ENCODE measurements around the gene CYSLTR2.

The CYSLTR2 gene

DNA sequence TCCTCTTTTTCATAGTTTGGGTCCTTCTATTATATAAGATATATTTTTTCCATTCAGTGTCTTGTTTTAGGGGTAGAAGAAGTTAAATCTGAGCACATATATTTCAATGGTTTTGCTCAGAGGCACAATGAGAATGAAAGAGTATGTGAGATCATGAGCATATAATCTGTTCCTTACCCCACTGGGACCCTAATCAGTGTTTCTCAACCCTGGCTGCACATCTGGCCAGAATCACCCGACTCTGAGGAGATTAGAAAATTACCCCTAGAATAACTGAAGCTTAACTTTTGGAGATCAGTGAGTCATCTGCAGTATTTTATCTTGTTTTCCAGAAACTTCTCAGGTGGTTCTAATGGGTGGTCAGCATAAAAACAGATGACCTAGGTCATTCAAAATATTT, 782 bp downstream of the CYSLTR2 start:
- ATAC-seq (ENCODE audit: low read depth) (no peak), DNase-seq (ENCODE audit: low spot score) (no peak)
- TF ChIP-seq, protein P1, sequence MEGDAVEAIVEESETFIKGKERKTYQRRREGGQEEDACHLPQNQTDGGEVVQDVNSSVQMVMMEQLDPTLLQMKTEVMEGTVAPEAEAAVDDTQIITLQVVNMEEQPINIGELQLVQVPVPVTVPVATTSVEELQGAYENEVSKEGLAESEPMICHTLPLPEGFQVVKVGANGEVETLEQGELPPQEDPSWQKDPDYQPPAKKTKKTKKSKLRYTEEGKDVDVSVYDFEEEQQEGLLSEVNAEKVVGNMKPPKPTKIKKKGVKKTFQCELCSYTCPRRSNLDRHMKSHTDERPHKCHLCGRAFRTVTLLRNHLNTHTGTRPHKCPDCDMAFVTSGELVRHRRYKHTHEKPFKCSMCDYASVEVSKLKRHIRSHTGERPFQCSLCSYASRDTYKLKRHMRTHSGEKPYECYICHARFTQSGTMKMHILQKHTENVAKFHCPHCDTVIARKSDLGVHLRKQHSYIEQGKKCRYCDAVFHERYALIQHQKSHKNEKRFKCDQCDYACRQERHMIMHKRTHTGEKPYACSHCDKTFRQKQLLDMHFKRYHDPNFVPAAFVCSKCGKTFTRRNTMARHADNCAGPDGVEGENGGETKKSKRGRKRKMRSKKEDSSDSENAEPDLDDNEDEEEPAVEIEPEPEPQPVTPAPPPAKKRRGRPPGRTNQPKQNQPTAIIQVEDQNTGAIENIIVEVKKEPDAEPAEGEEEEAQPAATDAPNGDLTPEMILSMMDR (IDR thresholded peaks at IDR 0.05; ENCODE audit: poor library complexity, severe bottlenecking): no peak
- Histone ChIP-seq H3K9me3 (ENCODE audit: severe bottlenecking) (no peaks in the 10 kb centered on the region), H3K4me1 (ENCODE audit: insufficient read depth, poor library complexity, severe bottlenecking) (no peaks in the 10 kb centered on the region), H3K27me3 (ENCODE audit: insufficient read depth, poor library complexity, severe bottlenecking) (no peaks in the 10 kb centered on the region), H3K36me3 (ENCODE audit: low read depth) (no peaks in the 10 kb centered on the region), H3K4me3 (ENCODE audit: severe bottlenecking) (no peak overlapping the region), H3K27ac (ENCODE audit: poor library complexity, severe bottlenecking) (no peak overlapping the region)

DNA sequence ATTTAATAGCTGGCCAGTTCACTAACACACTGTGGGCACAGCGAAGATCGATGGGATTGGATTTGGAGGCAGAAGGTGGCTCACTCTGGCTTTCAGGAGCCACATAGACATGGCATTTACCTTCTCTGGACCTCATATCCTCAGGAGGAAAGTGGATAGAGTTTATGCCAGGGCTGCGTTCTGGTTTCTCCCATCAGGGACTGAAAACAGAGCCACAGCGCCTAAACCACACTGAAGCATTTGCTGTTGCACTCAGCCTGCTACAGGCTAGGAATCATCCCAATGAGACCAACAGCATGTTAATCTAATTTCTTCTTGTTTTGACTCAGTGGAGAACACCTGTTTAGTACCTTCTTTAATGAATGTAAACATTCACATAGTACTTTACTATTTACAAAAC, 1.6 kb downstream of the CYSLTR2 start:
- Histone ChIP-seq H3K4me1 (ENCODE audit: insufficient read depth, poor library complexity, severe bottlenecking) (no peaks in the 10 kb centered on the region), H3K36me3 (ENCODE audit: low read depth) (no peaks in the 10 kb centered on the region), H3K9me3 (ENCODE audit: severe bottlenecking) (no peaks in the 10 kb centered on the region), H3K27ac (ENCODE audit: poor library complexity, severe bottlenecking) (no peak overlapping the region), H3K4me3 (ENCODE audit: severe bottlenecking) (no peak overlapping the region), H3K27me3 (ENCODE audit: insufficient read depth, poor library complexity, severe bottlenecking) (no peaks in the 10 kb centered on the region)
- DNase-seq (ENCODE audit: low spot score) (no peak), ATAC-seq (ENCODE audit: low read depth) (no peak)
- TF ChIP-seq, protein P1 (IDR thresholded peaks at IDR 0.05; ENCODE audit: poor library complexity, severe bottlenecking): no peak

DNA sequence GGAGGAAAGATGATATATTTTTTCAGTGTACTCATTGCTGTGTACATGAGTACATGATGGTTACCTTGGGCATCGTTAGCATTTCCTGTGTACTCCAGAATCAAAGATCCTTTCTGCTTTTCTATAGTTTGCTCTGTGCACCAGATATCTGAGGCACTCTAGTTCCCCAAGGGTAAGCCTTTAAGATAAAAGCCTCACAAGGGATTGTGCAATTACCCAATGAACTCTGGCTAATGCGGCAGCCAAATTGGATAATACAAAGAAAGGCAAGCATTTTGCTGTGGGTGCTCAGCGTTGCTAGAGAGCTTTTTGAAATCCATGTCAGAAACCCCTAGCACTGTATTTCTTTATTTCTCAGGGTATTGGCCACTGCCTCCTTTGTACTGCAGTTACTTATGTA, 2.9 kb downstream of the CYSLTR2 start:
- Histone ChIP-seq H3K27ac (ENCODE audit: poor library complexity, severe bottlenecking) (no peak overlapping the region), H3K9me3 (ENCODE audit: severe bottlenecking) (no peaks in the 10 kb centered on the region), H3K4me1 (ENCODE audit: insufficient read depth, poor library complexity, severe bottlenecking) (no peaks in the 10 kb centered on the region), H3K4me3 (ENCODE audit: severe bottlenecking) (no peak overlapping the region), H3K36me3 (ENCODE audit: low read depth) (no peaks in the 10 kb centered on the region), H3K27me3 (ENCODE audit: insufficient read depth, poor library complexity, severe bottlenecking) (no peaks in the 10 kb centered on the region)
- TF ChIP-seq, protein P1 (IDR thresholded peaks at IDR 0.05; ENCODE audit: poor library complexity, severe bottlenecking): no peak
- no peak for DNase-seq (ENCODE audit: low spot score)
- ATAC-seq (ENCODE audit: low read depth): no peak

DNA sequence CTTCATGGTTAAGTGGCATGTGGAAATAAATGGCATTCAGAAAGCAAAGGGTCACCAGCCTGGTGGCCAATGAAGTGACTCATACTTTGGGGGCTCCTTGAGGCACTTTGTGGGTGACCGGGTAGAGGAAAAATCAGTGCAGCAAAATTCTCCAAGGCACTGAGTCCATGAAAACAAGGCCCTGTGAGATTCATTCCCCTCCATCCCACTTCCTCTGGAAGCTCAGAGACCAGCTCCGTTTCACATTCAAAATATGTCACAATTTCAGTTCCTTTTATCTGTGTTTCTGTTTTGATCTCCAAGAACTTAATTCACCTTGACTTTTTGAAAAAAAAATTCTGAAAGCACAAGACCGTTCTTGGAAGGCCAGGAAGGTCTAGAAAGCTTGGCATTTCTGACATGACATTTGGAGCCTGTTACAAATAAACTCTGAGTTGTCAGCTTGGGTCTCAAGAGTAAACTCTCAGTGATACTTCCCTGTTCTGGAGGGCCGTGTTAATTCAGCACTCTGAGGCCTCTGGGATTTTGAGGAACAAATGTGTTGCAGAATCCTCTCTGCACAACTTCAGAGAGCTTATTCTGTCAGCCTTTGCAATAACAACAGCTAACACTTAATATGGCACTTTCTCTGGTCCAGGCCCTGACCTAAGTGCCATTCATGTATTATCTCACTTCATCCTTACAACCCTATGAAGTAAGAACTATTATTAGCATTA, 6.8 kb downstream of the CYSLTR2 start:
- Histone ChIP-seq H3K4me1 (ENCODE audit: insufficient read depth, poor library complexity, severe bottlenecking) (no peaks in the 10 kb centered on the region), H3K27ac (ENCODE audit: poor library complexity, severe bottlenecking) (no peak overlapping the region), H3K27me3 (ENCODE audit: insufficient read depth, poor library complexity, severe bottlenecking) (no peaks in the 10 kb centered on the region), H3K9me3 (ENCODE audit: severe bottlenecking) (no peaks in the 10 kb centered on the region), H3K4me3 (ENCODE audit: severe bottlenecking) (no peak overlapping the region), H3K36me3 (ENCODE audit: low read depth) (no peaks in the 10 kb centered on the region)
- ATAC-seq (ENCODE audit: low read depth): no peak
- TF ChIP-seq, protein P1 (IDR thresholded peaks at IDR 0.05; ENCODE audit: poor library complexity, severe bottlenecking): no peak
- no peak for DNase-seq (ENCODE audit: low spot score)

DNA sequence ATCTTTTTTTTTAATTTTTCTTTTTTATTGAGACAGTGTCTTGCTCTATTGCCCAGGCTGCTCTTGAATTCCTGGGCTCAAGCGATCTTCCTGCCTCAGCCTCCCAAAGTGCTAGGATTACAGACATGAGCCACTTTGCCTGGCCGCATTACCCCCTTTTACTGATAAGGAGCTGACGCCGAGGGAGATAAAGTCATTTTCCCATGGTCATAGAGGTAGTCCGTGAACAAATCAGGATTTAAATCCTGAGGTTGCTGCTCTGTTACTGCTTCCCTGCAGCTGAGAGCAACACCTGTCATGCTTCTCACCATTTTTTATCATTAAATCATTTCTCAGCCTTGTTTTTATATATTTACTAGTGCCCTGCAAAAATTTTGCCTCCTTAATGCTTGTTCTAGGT, 7.4 kb downstream of the CYSLTR2 start:
- TF ChIP-seq, protein P1 (IDR thresholded peaks at IDR 0.05; ENCODE audit: poor library complexity, severe bottlenecking): no peak
- no peak overlapping the region for H3K27ac ChIP-seq (ENCODE audit: poor library complexity, severe bottlenecking)

More for the DNA sequence above, 7.4 kb downstream of the CYSLTR2 start:
- DNase-seq (ENCODE audit: low spot score): no peak
- no peaks in the 10 kb centered on the region for H3K9me3 ChIP-seq (ENCODE audit: severe bottlenecking)
- no peaks in the 10 kb centered on the region for H3K36me3 ChIP-seq (ENCODE audit: low read depth)
- H3K4me3 ChIP-seq (ENCODE audit: severe bottlenecking): no peak overlapping the region
- no peaks in the 10 kb centered on the region for H3K27me3 ChIP-seq (ENCODE audit: insufficient read depth, poor library complexity, severe bottlenecking)
- ATAC-seq (ENCODE audit: low read depth): no peak
- no peaks in the 10 kb centered on the region for H3K4me1 ChIP-seq (ENCODE audit: insufficient read depth, poor library complexity, severe bottlenecking)
